Right ventricle myocardium superior (tissue), 1 donor: ENCODE data around the gene FOXP1. TPM values are rescaled to one million over a fixed set of nuclear protein-coding genes. Genes with fewer than 3 reads are reported as not detected.

Experiments used
- ATAC-seq: fragments of 200-7000 bp; cut with Tn5 transposase; one replicate; pipeline ENCODE4 v1.9.1; 2020; ENCODE audit warnings: mild to moderate bottlenecking; ENCODE audit not compliant: poor library complexity
- DNase-seq: peaks from one replicate; pipeline ENCODE4 v3.0.0-alpha.2; 2020
- intact Hi-C: fragments of 100-400 bp; cut with DNase I; formaldehyde crosslinking; loops from one replicate; pipeline ENCODE4 v1.11.2; 2022
- microRNA-seq: library from miRNA; unstranded; fragments of <30 nt; microRNA quantifications from one replicate; pipeline ENCODE4 v1.2.0, GENCODE V29; 2020
- total RNA-seq: library from RNA; stranded (reverse); fragmentation: NEBNext Ultra II Directional; extraction: Animal tissue kit (Norgen Biotek cat#: 25700); gene quantifications from one replicate; pipeline ENCODE4 v1.2.1, GENCODE V29; 2021
- donor health status: DM: no; HTN: yes; CAD: no; lungs with severe emphysema.

Gene FOXP1
- total RNA-seq, 1 donor from 2014 or later = 36.3 TPM

DNA sequence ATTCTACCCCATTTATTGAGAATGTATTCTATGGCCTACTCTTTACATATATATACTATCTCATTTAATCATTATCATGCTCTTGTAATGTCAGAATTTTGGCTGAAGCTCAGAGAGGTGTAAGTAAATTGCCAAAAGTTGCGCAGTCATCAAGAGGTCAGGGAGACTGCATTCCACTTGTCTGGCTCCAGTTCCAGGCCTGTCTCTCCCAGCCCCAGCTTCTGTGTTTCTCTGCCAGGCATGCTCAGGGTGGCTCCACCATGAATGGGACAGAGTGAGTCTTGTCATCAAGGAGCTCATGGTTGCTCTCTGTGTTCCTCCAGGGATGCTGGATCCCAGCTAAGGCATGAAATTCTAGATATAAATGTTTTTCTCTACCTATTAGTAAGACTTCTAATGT lies 635.9 kb downstream of the FOXP1 start:
- intact Hi-C loops = no loop called here
- no peak for DNase-seq
- ATAC-seq = peak; percentile 25

DNA sequence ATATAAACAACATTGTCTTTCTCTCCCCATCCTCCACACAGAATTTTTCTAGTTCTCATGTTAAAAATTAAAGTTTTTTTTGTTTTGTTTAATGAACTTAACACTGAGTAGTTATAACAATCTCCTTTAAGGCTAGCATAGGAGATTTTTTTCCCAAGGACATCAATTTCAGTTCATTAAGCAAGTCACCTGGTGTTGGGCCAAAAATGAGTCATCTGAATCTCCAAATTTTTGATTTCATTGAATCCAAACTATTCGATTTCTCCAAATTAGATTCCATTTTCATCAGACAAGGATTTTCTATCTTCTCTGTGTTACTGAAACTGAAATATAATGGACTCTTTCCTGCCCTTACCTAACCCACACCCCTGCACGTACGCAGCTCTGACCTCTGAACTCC lies 639.6 kb downstream of the FOXP1 start:
- intact Hi-C loops = no loop called here
- no peak for ATAC-seq
- no peak for DNase-seq

DNA sequence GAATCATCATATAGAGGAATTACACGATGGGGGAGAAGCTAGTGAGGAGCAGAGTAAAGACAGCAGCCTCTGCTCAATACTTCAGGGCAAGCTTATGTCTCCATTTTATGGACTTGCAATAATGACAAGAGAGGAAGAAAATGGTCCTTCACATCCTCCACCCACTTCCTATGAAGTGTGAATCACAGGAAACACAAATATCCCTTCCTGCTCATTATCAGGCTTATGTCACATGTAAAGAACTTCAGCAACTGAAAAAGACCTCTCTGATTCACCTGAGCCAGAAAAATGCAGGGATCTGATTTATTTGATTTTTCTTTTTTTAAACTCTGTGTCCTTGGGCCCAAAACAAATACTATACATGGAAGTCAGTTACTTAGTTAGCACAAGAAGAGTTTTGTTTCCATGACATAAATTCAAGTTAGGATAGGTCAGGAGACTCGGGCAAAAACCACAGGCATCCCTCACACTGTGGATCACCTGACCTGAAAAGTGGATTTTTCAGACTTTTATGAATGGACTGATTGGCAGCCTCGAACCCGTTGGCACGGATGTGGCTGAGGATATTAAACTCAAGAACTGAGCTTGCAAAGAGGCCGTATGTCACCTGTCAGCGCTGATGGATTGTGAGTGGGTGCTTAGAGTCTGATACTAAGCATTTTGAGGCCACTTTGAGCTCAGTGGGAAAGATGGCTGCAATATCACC lies 650.3 kb downstream of the FOXP1 start:
- ATAC-seq = no peak
- no peak for DNase-seq
- intact Hi-C loops = no loop called here

DNA sequence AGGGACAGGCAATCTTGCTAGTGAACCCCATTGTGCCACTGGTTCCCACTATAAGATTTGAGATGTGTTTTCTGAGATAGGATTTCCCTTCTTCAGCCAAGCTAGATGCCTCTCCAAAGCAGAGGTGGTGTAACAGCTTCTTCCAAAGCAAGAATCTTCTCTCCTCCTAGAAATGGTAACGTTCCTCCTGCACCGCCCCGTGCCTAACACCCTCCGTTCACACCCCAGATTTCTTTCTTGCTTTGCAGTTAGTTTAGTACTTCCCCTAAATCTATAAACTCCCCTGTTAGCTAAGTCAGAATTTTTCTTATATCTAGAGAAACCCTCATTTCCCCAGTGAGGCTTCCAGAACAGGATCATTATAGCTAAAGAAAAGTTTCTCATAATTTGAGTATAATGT lies 653.5 kb downstream of the FOXP1 start:
- DNase-seq (no peak), ATAC-seq (no peak)
- intact Hi-C loops = no loop called here

DNA sequence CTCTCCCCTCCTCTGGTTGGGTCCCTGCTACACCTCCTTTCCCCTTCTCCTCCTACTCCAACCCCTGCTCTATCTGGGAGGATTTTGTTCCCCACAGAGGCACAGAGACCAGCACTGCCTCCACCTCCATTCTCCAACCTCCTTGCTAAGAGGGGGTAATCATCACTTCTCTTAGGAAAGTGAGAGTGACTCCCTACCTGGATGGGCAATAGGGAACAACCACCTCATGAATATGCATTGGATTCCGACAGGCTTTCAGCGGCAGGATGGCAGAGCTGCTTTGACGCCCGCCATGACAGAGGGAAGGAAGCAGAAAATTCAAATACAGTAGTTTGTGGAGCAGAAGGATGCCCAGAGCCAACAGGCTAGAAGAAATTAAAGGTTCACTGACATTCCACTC lies 656.3 kb downstream of the FOXP1 start:
- ATAC-seq = no peak
- DNase-seq = no peak
- intact Hi-C loops = no loop called here

DNA sequence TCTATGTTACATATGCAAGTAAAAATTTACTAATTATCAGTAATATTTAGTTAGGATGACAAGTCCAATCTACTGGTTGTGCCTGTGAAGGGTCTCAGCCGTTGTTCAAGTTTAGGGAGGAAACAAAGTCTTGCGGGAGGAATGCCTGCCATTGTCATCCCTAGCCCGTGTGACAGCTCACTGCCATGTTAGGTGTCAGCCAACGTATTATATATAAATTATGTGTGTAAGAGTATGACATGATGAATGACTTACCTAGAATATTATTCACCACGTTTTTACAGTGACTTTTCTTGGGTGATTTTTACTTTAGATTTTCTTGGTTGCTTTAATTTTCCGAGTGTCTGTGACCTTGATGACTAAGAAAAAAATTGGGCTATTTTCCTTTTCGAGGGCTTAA lies 656.7 kb downstream of the FOXP1 start:
- ATAC-seq = no peak

DNA sequence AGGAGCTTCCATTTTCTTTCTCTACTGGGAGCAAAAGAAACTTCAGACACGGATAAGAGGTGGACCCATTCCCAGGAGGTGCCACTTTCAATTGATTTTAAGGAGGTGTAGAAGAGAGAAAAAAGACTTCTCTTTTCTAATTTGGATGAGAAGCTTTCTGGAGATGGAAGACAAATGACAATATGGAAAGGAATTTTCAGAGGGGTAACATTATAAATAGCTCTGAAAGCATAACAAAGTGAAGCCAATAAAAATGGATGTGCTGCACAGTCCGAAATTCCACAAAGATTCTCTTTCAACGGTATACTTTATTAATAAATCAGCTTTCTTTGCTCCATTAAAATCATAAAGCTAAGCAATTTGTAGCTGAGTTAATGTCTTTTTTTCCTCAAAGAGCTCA lies 663.9 kb downstream of the FOXP1 start:
- no peak for ATAC-seq
- intact Hi-C loops = no loop called here
- DNase-seq = no peak

More for the DNA sequence above, 656.7 kb downstream of the FOXP1 start:
- DNase-seq = no peak
- intact Hi-C loops = no loop called here

DNA sequence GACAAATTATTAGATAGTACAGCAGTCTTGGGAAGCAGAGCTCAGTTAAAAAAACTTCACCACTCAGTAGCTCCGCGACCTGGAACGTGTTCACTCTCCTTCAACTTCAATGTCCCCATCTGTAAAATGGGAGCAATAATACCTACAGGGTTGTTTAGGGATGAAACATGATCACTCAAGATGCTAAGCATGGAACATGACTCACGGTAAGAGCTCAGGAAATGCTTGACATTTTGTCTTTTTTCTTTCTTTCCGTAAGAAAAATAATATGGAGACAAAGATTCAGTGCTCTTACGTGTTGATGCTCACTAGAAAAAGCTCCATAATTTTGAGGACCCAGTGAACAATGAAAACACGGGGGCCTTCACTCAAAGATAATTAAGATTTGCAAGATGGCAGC lies 664.4 kb downstream of the FOXP1 start:
- DNase-seq = no peak
- no peak for ATAC-seq
- intact Hi-C loops = no loop called here

DNA sequence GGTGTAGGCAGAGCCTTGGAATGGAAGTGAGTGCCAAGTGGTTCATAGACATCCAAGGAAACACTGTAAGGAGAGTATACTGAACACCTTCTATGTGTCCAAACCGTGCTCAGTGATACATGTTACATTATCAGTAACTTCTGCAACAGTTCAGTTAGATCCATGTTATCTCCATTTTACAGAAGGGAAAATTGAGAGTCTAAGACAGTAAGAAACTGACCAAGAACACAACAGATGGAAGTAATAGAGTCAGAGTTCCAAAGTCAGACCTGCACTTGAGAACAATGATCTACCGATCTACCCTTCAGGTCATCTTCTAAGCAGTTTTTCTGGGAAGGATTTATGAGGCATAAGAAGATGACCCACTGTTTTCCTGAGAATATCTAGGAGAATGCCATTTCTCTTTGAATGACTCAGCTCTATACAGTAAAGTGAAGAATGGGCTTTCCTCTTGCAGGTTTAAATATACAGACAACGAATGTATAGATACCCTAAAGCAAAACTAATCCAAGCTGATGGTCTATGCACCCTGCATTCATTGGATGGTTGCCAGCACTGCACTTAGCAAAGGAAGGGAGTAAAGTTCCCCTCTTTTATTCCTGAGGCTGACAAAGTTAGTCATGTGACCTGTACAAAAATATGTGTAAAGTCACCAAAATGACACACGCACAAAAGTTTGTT lies 667.0 kb downstream of the FOXP1 start:
- ATAC-seq (no peak), DNase-seq (no peak)
- intact Hi-C loops = no loop called here

DNA sequence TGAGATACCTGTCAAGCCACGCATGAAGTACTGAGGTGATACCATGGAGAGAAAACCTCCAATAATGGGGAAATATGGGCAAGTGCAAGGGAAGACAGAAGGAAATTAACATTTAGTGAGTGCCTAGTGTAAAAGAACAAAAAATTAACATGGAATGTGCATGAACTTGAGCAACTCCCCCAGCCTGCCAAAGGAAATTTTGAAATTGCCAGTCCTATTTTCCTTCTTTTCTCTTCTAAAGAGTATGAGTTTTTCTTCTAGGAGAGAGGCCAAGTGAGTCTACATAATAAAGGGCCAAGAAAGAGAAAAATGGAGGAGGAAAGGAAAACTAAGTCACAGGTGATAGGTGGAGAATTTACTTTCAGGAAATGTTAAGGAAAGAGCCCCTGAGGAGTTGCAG lies 668.7 kb downstream of the FOXP1 start:
- DNase-seq = no peak
- no peak for ATAC-seq
- intact Hi-C loops = no loop called here

DNA sequence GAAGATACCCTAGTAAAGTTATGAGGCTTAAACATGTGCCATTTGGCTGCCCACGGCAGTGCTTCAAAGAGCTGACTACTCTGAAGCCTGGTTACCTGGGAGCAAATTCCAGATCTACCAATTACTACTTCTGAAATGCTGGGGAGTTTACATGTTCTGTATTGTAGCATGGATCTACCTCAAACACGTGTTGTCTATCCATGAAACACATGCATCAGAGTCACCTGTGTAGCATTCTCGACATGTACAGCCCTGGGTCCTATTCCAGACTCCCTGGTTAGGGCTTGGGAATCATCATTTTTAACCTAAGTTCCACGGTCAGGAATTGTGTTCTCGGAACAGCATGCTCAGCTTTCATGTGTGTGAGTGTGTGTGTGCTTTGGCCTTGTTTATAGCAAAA lies 671.8 kb downstream of the FOXP1 start:
- intact Hi-C loops = no loop called here
- DNase-seq (no peak), ATAC-seq (no peak)

DNA sequence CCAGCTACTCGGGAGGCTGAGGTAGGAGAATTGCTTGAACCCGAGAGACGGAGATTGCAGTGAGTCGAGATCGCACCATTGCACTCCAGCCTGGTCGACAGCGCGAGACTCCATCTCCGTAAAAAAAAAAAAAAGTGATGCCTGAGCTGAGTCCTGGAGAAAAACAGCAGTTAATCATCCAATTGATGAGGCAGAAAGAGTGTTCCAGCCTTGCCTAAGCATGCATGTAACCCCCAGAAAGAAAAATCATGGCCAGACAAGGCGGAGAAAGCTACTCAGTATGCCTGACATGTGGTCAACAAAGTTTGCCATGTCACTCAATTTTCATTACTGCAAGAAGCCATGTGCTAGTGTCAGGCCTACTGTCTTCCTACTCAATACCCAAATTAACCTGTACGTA lies 678.0 kb downstream of the FOXP1 start:
- no peak for DNase-seq
- no peak for ATAC-seq
- intact Hi-C loops = no loop called here

Small RNA genes within 50 kb of the gene (microRNA-seq; reads per million reads assigned to microRNA genes)
- gene MIR1284 = 6.1 reads per million, percentile 18 among the genes with 10 or more reads in this experiment

Other genes starting within 250 kb of the FOXP1 start
- gene EIF4E3, start 141.7 kb upstream of the FOXP1 start, total RNA-seq = 52.6 TPM
- gene GPR27, start 170.1 kb upstream of the FOXP1 start, total RNA-seq = 3.7 TPM
- gene PROK2, start 201.4 kb upstream of the FOXP1 start, total RNA-seq = 0.54 TPM